Body of pancreas (tissue), 4 donors: ENCODE measurements around the gene GDPD4.

Source experiments
- CTCF ChIP-seq, 7 experiments: fragments of 450-650 bp in 4 of 7; fragments of 200-600 bp in 3 of 7; sonication (generic) in 3 of 7; IDR thresholded peaks; one replicate each; pipeline ENCODE4 v1.5.1; 2016 to 2019; ENCODE audit warnings: antibody characterized with exemption in 7 of 7
- POLR2A ChIP-seq, 3 donors: fragments of 450-650 bp; IDR thresholded peaks; one replicate each; pipeline ENCODE4 v1.6.1; 2016; ENCODE audit warnings: antibody characterized with exemption in 3 of 3, mild to moderate bottlenecking in 2 of 3

GRCh38 chr11:77259641-77260040 is 41.8 kb downstream of the GDPD4 start:
- TF ChIP-seq CTCF (IDR thresholded peaks at IDR 0.05) (no peak), POLR2A (IDR thresholded peaks at IDR 0.05) (no peak)
